HepG2 (cell line): ENCODE results near the gene ARHGAP30. TPM values are rescaled to one million over a fixed set of nuclear protein-coding genes. Genes with fewer than 3 reads are reported as not detected.

Experiments used
- ATRX ChIP-seq: sonication (generic); formaldehyde crosslinking; IDR thresholded peaks from 2 replicates; pipeline ENCODE4 v1.4.0; 2020; ENCODE audit warnings: missing genetic modification reagents, borderline replicate concordance
- YEATS4 ChIP-seq: sonication (generic); formaldehyde crosslinking; IDR thresholded peaks from 2 replicates; pipeline ENCODE4 v1.4.0; 2020; ENCODE audit warnings: missing genetic modification reagents, borderline replicate concordance
- ZNF589 ChIP-seq: sonication (generic); formaldehyde crosslinking; conservative IDR thresholded peaks from 2 replicates; pipeline ENCODE4 v1.8.0; 2022; ENCODE audit warnings: mild to moderate bottlenecking, moderate library complexity, missing genetic modification reagents
- polyA plus RNA-seq, 8 experiments: library from polyadenylated mRNA; depleted of rRNA in 3 of 8; stranded (reverse) in 7 of 8; unstranded in 1 of 8; fragments of >200 nt; fragmentation: Illumina TruSeq in 4 of 8; extraction: Trizol in 4 of 8; gene quantifications; 2 replicates each; pipeline versions ENCODE4 v1.2.1 to v1.2.3, GENCODE V29; 2011 to 2016; ENCODE audit warnings: low read depth in 4 of 8, missing spikeins in 1 of 8, mixed read lengths in 1 of 8; ENCODE audit not compliant: insufficient read depth in 1 of 8
- total RNA-seq, 5 experiments: library from RNA; depleted of rRNA; stranded (reverse); fragments of >200 nt; fragmentation: Illumina TruSeq; extraction: Trizol; gene quantifications; 2 replicates each; pipeline ENCODE4 v1.2.3, GENCODE V29; 2016; ENCODE audit warnings: low read depth in 1 of 5
- TF ChIP-seq, protein P1 (sequence below): sonication (generic); formaldehyde crosslinking; IDR thresholded peaks from 2 replicates; pipeline ENCODE4 v1.5.0; 2020; ENCODE audit warnings: mild to moderate bottlenecking, missing genetic modification reagents, moderate library complexity
- TF ChIP-seq, protein P2 (sequence below): sonication (generic); formaldehyde crosslinking; IDR thresholded peaks from 2 replicates; pipeline ENCODE4 v1.4.0; 2020; ENCODE audit warnings: mild to moderate bottlenecking, missing genetic modification reagents
- TF ChIP-seq, protein P3 (sequence below): sonication (generic); formaldehyde crosslinking; IDR thresholded peaks from 2 replicates; pipeline ENCODE4 v1.9.0; 2022; ENCODE audit warnings: missing genetic modification reagents, mild to moderate bottlenecking, borderline replicate concordance

ARHGAP30 gene
- total and polyA plus RNA-seq, 2 of the 13 experiments (the other 11 are each of a cell fraction or from before 2014, with no cell fraction given): 0.13 to 0.20 TPM

DNA sequence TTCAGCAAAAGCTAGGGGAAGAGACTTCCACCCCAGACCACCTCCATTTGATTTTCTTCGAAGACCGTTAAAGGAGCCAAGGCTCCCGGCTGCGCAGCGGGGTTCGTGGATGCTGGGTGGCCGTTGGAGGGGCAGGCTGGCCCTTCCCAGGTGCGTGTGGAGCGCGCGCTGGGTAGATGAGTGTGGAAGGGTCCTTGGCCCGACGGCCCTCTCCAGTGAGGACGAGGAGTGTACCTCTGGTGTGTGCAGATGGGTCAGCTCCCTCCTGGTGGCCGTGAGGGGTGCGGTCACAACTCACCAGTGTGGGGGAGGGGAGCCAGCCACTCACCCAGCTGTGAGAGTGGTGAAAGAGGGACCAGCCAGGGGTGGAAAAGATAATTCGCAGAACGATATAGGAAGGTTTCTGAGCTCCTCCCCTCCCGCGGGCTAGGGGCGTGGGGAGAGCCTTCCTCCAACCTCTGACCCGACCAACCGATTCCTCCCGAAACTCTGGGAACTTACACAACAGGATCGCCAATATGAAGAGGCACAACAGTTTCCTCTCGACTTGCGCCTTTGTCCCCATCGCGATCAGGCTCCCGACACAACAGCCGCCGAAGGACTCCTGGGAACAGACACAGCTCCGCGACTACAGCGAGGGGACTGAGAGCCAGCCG is 49.1 kb downstream of the ARHGAP30 start, which contains the start of gene F11R (continued):
- TF ChIP-seq ATRX (CRISPR knock-in tag): no peak
- TF ChIP-seq, protein P1, sequence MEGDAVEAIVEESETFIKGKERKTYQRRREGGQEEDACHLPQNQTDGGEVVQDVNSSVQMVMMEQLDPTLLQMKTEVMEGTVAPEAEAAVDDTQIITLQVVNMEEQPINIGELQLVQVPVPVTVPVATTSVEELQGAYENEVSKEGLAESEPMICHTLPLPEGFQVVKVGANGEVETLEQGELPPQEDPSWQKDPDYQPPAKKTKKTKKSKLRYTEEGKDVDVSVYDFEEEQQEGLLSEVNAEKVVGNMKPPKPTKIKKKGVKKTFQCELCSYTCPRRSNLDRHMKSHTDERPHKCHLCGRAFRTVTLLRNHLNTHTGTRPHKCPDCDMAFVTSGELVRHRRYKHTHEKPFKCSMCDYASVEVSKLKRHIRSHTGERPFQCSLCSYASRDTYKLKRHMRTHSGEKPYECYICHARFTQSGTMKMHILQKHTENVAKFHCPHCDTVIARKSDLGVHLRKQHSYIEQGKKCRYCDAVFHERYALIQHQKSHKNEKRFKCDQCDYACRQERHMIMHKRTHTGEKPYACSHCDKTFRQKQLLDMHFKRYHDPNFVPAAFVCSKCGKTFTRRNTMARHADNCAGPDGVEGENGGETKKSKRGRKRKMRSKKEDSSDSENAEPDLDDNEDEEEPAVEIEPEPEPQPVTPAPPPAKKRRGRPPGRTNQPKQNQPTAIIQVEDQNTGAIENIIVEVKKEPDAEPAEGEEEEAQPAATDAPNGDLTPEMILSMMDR: peak; percentile 48
- TF ChIP-seq, protein P2, sequence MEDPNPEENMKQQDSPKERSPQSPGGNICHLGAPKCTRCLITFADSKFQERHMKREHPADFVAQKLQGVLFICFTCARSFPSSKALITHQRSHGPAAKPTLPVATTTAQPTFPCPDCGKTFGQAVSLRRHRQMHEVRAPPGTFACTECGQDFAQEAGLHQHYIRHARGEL (CRISPR knock-in tag): no peak
- TF ChIP-seq ZNF589 (CRISPR knock-in tag): 0 out of 2 replicates have a peak, but pooled peaks have one; percentile 50
- TF ChIP-seq YEATS4 (CRISPR knock-in tag): peak; percentile 80
- TF ChIP-seq, protein P3, sequence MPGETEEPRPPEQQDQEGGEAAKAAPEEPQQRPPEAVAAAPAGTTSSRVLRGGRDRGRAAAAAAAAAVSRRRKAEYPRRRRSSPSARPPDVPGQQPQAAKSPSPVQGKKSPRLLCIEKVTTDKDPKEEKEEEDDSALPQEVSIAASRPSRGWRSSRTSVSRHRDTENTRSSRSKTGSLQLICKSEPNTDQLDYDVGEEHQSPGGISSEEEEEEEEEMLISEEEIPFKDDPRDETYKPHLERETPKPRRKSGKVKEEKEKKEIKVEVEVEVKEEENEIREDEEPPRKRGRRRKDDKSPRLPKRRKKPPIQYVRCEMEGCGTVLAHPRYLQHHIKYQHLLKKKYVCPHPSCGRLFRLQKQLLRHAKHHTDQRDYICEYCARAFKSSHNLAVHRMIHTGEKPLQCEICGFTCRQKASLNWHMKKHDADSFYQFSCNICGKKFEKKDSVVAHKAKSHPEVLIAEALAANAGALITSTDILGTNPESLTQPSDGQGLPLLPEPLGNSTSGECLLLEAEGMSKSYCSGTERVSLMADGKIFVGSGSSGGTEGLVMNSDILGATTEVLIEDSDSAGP (CRISPR knock-in tag): peak; percentile 63; the same call in 1 of the 2 replicates
